Effector memory CD8-positive, alpha-beta T cell (primary cell): Measurements from ENCODE around the gene CCT7.

ENCODE experiments used
- ATAC-seq: fragments of 150-1000 bp; cut with Tn5 transposase; replicated peaks from 2 replicates; pipeline ENCODE4 v1.10.0; 2021; ENCODE audit warnings: mild to moderate bottlenecking, moderate library complexity
- DNase-seq, 3 experiments: peaks; one replicate each; pipeline ENCODE4 v3.0.0; 2021
- H3K27ac Mint-ChIP-seq, 2 donors: one replicate each; pipeline ENCODE4 v1.8.0; 2022; ENCODE audit warnings: mild to moderate bottlenecking in 2 of 2, mixed read lengths in 2 of 2, moderate library complexity in 2 of 2
- H3K27me3 Mint-ChIP-seq, 2 donors: one replicate each; pipeline ENCODE4 v1.8.0; 2022; ENCODE audit warnings: mixed read lengths in 2 of 2
- H3K36me3 Mint-ChIP-seq: one replicate; pipeline ENCODE4 v1.8.0; 2022; ENCODE audit warnings: mild to moderate bottlenecking, moderate library complexity, mixed read lengths; ENCODE audit not compliant: insufficient read depth
- H3K4me1 Mint-ChIP-seq, 2 donors: one replicate each; pipeline ENCODE4 v1.8.0; 2022; ENCODE audit warnings: low read depth in 2 of 2, mixed read lengths in 2 of 2
- H3K4me3 Mint-ChIP-seq, 2 donors: one replicate each; pipeline ENCODE4 v1.8.0; 2022; ENCODE audit warnings: mild to moderate bottlenecking in 2 of 2, mixed read lengths in 2 of 2, moderate library complexity in 2 of 2
- H3K9me3 Mint-ChIP-seq, 2 donors: one replicate each; pipeline ENCODE4 v1.8.0; 2022; ENCODE audit warnings: mixed read lengths in 2 of 2

Gene CCT7

DNA sequence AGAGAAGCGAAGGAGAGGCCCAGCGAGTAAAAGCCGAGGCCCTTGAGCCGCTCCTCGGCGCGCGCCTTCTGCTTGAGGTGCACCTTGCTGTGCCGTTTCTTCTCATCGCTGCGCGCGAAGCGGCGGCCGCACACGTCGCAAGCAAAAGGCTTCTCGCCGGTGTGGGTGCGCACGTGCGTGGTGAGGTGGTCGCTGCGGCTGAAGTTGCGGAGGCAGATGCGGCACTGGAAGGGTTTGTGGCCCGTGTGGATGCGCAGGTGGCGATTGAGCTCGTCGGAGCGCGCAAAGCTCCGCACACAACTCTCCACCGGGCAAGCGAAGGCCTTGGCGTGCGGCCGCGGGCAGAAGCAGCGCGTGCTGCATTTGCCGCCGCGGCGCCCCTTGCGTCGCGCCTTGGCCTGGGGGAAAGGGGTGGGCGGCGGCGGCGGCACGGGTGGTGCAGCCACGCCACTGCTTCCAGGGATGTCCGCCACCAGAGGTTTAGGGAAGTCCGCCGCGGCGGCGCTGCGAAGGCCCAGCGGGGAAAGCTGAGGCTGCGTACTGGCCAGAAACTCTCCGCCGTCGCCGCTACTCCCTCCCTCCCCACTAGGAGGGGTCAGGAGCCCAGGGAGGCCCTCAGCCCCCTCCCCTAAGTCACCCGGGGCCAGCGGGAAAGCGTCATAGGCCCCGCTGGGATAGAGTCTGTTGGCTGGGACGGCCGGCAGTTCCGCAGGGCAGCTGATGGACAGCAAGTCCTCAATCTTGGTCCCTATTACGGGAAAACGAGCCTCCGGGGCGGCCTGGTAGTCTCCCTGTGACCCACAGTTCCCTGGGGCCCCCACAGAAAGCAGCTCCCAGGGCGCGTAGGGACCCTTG is 57.6 kb downstream of the CCT7 start:
- peaks cover 12% of the 10 kb centered on the region for H3K36me3 Mint-ChIP-seq
- peaks cover 45 to 68% of the 10 kb centered on the region in 2 donors for H3K27me3 Mint-ChIP-seq
- H3K27ac Mint-ChIP-seq: peak overlapping the region in 1 of 2 donors; percentile 32
- ATAC-seq (no peak), DNase-seq (no peak)
- no peaks in the 10 kb centered on the region for H3K9me3 Mint-ChIP-seq
- peaks cover 11 to 15% of the 10 kb centered on the region in 2 donors for H3K4me1 Mint-ChIP-seq
- peak overlapping the region; percentile 60 to 73 for H3K4me3 Mint-ChIP-seq

DNA sequence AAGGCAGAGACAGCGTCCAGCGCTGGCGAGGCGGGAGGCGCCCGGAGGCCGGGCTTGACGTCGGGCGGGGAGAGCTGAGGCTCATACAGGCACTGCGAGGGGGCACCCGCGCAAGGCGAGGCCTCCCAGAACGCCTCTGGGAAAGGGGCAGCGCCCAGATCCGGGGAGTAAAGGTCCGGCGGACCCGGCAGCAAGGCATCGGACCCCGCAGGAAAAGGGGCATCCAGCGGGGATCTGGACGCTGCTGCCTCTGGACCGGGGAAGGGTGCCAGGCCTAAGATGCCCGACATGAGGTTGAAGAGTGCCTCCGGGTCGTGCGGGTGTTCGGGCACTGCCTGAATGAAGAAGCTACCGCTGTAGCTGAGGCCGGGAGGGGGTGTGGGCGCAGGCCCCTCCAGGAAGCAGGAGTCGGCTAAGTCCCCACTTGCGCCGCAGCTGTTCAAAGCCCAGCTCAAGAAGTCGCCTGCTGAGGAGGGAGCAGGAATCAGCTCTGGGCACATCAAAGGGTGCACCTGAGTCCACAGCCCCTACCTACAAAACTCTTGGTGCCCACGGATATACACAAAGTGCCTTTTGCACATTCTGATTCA is 58.3 kb downstream of the CCT7 start:
- Mint-ChIP-seq H3K27ac (no peak overlapping the region), H3K27me3 (peaks cover 52 to 75% of the 10 kb centered on the region in 2 donors), H3K4me3 (peak overlapping the region; percentile 60 to 73), H3K36me3 (peaks cover 12% of the 10 kb centered on the region), H3K9me3 (no peaks in the 10 kb centered on the region), H3K4me1 (peaks cover 11 to 15% of the 10 kb centered on the region in 2 donors)
- DNase-seq (no peak), ATAC-seq (no peak)

DNA sequence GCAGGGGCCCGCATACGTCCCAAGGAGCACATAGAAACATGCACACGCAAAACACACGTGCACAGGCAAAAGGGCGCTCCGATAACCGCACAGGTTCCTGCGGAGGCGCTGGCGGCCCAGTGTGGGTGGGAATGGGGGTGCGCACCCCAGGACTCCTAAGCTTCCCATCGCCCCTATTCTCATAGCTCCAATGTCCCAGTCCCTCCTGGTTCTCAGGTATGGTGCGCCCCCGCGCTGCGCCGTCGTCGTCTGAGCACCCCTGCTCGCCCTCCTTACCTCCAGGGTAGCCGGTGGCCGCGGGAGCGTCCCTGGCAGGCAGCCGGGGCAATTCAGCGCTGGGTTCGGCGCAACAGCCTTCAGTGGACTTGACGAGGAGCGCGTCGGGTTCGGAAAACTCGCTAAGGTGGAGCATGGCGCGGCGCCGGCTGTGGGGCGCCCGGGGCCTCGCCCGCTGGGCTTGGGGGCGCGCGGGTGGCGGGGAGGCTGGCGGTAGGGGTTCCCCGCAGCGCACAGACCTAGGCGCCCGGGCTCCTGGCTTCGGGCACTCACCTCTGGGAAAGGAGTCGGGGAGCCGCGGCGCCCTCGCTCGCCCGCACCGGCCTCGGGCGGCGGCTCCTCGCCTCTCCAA is 58.9 kb downstream of the CCT7 start:
- Mint-ChIP-seq H3K27ac (no peak overlapping the region), H3K9me3 (no peaks in the 10 kb centered on the region), H3K4me1 (peaks cover 11 to 15% of the 10 kb centered on the region in 2 donors), H3K4me3 (peak overlapping the region; percentile 60 to 73), H3K27me3 (peaks cover 56 to 79% of the 10 kb centered on the region in 2 donors), H3K36me3 (peaks cover 12% of the 10 kb centered on the region)
- ATAC-seq (no peak), DNase-seq (peak in 1 of 3 experiments; percentile 7)

DNA sequence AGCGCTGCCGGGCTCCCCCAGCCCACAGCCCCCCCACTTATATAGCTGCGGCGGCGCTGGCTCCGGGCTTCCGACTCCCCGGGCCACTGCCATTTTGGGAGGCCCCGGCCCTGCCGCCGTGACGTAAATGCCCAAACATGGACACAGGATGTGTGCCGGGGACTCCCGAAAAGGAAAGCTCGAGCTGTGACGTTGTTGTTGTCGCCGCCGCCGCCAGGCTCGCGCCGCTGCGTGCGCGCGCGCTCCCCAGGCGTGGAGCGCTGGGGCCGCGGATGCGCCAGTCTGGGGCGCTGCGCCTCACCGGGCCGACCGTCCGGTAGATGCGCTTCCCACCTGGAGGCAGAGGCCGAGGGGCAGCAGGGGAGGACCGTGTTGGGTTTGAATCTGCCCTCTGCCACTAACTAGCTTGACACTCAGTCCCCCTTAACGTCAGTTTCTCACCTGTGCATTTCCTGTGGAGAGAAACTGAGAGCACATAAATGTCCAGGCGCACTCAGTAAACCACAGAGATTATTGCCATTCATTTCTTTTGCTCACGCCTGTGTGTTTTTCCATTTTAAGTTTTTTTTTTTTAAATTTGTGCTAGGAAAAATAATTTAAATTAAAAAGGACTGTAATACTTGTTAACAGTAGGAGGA is 59.5 kb downstream of the CCT7 start, which contains the start of gene EGR4:
Gene EGR4 (minus strand): TSS at position 15 of the 638 bp plus-strand sequence. CDS start 231 bp downstream, outside the sequence.
- DNase-seq (peak; percentile 88 to 92 (median 88)), ATAC-seq (peak; percentile 93)
- no peak within 1 kb of the TSS for H3K27ac Mint-ChIP-seq

DNA sequence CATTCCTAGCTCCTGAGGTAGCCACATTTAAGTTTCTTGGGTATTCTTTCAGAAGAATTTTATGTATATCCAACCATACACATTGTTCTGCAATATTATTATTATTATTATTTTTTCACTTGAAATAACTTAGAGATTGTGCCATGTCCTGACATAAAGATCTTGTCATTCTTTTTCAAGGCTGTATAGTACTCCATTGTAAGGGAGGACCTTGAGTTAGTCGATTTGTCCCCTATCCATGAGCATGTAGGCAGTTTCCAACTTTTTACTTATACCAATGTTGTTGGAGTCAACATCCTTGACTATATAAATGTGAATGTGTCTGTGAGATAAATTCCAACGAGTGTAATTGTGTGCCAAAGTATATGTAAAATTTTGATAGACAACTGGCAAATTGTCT is 60.1 kb downstream of the CCT7 start:
- Mint-ChIP-seq H3K27me3 (peaks cover 53 to 76% of the 10 kb centered on the region in 2 donors), H3K36me3 (peaks cover 12% of the 10 kb centered on the region), H3K4me1 (peaks cover 11 to 15% of the 10 kb centered on the region in 2 donors), H3K4me3 (peak overlapping the region; percentile 60 to 73), H3K9me3 (no peaks in the 10 kb centered on the region), H3K27ac (no peak overlapping the region)
- ATAC-seq: no peak
- no peak for DNase-seq

More for the DNA sequence above, 59.5 kb downstream of the CCT7 start, which contains the start of gene EGR4:
- Mint-ChIP-seq H3K4me1 (peaks cover 11 to 15% of the 10 kb centered on the region in 2 donors), H3K36me3 (peaks cover 12% of the 10 kb centered on the region), H3K27me3 (peaks cover 56 to 79% of the 10 kb centered on the region in 2 donors), H3K4me3 (peak within 1 kb of the TSS; percentile 60 to 73), H3K9me3 (no peaks in the 10 kb centered on the region)

DNA sequence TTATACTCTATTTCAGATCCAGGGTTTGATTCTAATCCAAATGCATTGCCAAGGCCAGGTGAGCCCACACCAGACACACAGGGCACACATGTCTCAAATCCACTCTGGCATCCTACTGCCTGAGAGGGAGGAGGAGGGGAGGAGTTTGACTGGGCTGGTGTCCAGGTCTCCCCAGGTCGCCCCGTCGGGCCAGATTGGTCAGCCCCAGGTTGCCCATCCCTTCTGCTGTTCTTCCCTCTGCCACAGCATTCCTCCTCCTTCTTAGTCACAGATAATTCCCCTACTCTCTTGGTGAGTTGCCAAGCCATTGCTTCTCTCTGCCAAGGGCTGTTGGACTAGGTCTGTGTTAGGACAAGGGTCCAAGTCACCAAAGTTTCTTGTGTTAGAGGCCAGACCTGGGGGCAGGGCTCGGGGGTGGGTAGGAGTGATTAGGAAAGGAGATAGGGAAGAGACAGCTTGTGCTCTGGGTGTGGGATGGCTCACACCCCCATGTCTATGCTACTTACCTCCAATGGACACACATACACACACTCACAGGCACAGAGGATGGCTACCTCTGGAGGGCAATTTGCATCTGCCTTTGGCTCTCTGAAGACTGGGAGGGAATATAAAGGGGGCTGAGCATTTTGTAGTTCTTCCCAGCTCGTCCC is 61.8 kb downstream of the CCT7 start:
- Mint-ChIP-seq H3K4me1 (peaks cover 10 to 11% of the 10 kb centered on the region in 2 donors), H3K27ac (no peak overlapping the region), H3K27me3 (peaks cover 63 to 76% of the 10 kb centered on the region in 2 donors), H3K4me3 (no peak overlapping the region), H3K36me3 (peaks cover 6% of the 10 kb centered on the region), H3K9me3 (no peaks in the 10 kb centered on the region)
- DNase-seq (no peak), ATAC-seq (no peak)

DNA sequence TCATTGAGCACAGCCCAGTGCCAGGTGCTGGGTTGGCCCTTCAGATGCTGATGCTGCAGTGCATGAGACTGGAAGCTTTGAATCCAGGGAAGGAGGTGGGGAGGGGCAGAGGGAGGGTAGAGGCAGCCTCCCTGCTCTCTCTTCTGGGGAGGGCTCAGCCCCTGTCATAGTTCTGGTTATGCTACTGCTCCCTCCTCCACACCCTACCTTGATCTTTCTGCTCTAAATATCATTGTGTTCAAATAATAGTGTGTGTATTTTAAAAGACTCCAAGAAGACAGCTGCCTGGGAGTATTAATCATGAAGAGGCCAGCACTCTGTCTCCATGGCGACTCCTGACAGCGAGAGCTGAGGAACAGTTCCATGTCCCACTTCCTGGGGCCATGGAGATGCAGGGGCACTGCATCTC is 63.0 kb downstream of the CCT7 start:
- no peak overlapping the region for H3K4me3 Mint-ChIP-seq
- no peak for DNase-seq

DNA sequence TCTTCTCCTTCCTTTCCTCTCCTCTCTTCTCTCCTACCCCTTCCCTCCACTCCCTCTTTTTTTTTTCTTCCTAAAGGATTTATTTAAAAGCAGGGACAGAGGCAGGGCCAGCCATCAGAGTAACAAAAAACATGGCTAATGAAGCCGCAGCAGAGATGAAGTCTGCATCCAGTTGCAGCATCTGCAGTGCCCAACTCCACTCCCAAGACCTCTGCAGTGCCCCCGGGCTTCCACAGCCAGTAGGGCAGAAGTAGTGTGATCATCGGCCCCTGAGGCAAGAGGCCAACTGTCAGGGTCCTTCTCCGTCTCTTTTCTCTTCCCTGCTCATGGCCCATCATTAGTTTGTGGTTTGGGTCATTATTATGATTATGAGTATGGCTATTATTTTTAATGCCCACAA is 63.5 kb downstream of the CCT7 start:
- DNase-seq (no peak), ATAC-seq (no peak)
- peaks cover 72 to 81% of the 10 kb centered on the region in 2 donors for H3K27me3 Mint-ChIP-seq
- H3K9me3 Mint-ChIP-seq: no peaks in the 10 kb centered on the region
- no peaks in the 10 kb centered on the region for H3K4me1 Mint-ChIP-seq
- no peak overlapping the region for H3K4me3 Mint-ChIP-seq
- peaks cover 3% of the 10 kb centered on the region for H3K36me3 Mint-ChIP-seq
- H3K27ac Mint-ChIP-seq: no peak overlapping the region

More for the DNA sequence above, 63.0 kb downstream of the CCT7 start:
- no peaks in the 10 kb centered on the region for H3K4me1 Mint-ChIP-seq
- H3K36me3 Mint-ChIP-seq: peaks cover 3% of the 10 kb centered on the region
- H3K9me3 Mint-ChIP-seq: no peaks in the 10 kb centered on the region
- no peak for ATAC-seq
- no peak overlapping the region for H3K27ac Mint-ChIP-seq
- H3K27me3 Mint-ChIP-seq: peaks cover 68 to 79% of the 10 kb centered on the region in 2 donors

DNA sequence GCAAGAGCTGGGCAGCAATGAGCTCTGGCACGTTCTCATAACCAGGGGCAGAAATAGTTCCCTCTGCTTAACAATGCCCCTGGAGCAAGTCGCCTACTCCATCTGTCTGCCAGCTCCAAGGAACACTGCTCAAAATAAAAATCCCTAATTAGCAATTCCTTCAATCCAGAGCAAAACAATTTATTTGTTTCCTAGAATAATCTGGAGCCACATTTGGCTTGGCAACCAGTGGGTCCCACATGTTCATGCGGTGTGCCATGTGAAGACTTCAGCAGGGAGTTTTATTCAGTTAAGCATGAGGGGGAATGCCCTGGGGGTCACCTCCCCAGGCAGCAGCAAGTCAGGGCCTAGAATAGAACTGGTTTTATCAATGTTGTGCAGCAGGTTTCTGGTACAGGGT is 66.8 kb downstream of the CCT7 start:
- DNase-seq: no peak
- H3K27me3 Mint-ChIP-seq: peaks cover 62 to 78% of the 10 kb centered on the region in 2 donors

DNA sequence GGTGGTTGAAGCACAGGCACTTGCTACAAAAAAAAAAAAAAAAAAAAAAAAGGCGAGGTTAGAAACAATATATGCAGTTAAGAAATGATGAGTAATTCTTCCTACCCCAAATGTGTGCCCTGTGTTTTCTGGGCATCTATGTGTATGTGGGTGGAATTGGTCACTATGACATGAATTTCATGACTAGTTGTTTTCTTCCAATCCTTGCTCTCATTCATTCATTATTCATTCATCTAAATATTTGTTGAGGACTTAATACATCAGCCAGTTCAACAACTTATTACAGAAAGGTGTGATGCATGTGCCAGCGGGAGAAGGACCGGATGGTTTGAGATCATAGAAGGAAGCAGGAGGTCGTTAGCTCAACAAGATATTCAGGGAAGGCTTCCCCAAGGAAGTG is 67.5 kb downstream of the CCT7 start:
- H3K27me3 Mint-ChIP-seq: peaks cover 55 to 71% of the 10 kb centered on the region in 2 donors
- H3K9me3 Mint-ChIP-seq: no peaks in the 10 kb centered on the region
- DNase-seq (no peak), ATAC-seq (no peak)
- H3K4me3 Mint-ChIP-seq: no peak overlapping the region
- H3K27ac Mint-ChIP-seq: no peak overlapping the region
- no peaks in the 10 kb centered on the region for H3K4me1 Mint-ChIP-seq
- H3K36me3 Mint-ChIP-seq: no peaks in the 10 kb centered on the region

More for the DNA sequence above, 66.8 kb downstream of the CCT7 start:
- H3K36me3 Mint-ChIP-seq: no peaks in the 10 kb centered on the region
- H3K27ac Mint-ChIP-seq: no peak overlapping the region
- no peaks in the 10 kb centered on the region for H3K9me3 Mint-ChIP-seq
- H3K4me3 Mint-ChIP-seq: no peak overlapping the region
- no peak for ATAC-seq
- H3K4me1 Mint-ChIP-seq: no peaks in the 10 kb centered on the region
